COLO829 (cell line): ENCODE measurements around the gene RELL1.

Experiments used
- DNase-seq: peaks from one replicate; pipeline ENCODE4 v3.0.0; 2012; ENCODE audit warnings: low spot score

RELL1 gene, protein sequence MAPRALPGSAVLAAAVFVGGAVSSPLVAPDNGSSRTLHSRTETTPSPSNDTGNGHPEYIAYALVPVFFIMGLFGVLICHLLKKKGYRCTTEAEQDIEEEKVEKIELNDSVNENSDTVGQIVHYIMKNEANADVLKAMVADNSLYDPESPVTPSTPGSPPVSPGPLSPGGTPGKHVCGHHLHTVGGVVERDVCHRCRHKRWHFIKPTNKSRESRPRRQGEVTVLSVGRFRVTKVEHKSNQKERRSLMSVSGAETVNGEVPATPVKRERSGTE

DNA sequence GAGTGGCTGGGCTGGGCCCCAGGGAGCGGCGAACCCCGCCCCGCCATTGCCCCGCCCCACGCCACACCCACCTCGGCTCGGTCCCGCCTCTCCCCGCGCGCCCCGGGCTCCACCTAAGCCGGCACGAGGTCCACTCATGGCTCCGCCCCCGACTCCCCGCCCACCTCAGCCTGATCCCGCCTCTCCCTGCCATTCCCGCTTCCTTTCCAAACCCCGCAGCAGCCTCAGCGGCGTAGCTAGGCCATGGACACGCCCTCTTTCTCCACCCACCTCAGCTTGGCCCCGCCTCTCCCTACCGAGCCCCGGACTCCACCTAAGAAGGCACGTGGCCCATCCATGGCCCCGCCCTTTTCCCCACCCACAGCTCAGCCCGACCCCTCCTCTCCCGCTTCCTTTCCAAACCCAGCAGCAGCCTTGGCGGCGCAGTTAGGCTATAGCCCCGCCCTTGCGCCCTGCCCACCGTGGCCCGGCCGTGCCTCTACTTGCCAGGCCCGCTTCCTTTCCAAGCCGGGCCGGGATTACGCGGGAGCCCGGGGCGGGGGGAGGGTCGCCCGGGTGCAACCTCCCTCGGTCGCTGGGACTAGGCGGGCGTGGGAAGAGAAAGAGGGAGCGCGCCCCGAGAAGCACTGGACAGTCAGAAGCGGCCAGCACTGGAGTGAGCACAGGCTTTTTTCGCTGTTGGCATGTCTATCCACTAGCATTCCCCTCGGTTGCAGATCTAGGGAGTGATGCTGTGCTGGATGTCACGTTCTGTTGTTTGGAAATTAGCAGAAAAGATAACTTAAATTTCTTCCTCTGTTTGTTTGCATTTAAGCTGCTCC, at the start of gene RELL1:
Gene RELL1 (minus strand): TSS at position 4 of the 821 bp plus-strand sequence. CDS start 89 bp downstream, outside the sequence.
- peak; percentile 96 for DNase-seq

DNA sequence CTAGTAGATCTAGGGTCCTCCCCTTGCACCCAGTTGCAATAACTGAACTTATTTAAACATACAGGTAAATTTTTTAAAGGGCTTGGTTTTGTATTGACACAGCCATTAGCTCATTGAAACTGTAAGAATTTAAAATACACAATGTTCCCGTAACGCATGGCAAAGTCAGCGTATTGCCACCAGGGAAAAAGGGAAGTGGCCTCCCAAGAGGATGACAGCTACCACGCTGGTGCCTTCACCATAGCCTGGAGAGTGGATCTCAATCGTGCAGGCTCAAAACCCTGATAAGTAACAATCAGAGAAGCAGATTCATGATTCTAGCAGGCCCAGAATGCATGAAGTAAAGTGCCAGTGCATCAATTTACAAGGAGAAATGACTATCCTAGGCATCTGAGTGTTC, 49.4 kb upstream of the RELL1 start:
- DNase-seq: no peak

DNA sequence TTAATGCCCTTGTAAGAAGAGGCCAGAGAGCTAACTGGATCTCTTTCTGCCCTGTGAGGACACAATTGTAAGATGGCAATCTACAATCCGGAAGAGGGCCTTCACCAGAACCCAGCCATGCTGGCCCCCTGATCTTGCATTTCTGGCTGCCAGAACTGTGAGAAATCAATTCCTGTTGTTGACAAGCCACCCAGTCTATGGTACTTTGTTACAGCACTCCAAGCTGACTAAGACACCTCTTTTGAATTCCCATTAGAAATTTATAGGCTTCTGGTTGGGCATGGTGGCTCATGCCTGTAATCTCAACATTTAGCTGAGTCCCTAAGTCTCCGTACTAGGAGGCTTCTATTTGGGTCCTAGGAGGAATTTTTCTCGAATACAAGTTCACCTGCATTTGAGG, 48.8 kb upstream of the RELL1 start:
- no peak for DNase-seq

DNA sequence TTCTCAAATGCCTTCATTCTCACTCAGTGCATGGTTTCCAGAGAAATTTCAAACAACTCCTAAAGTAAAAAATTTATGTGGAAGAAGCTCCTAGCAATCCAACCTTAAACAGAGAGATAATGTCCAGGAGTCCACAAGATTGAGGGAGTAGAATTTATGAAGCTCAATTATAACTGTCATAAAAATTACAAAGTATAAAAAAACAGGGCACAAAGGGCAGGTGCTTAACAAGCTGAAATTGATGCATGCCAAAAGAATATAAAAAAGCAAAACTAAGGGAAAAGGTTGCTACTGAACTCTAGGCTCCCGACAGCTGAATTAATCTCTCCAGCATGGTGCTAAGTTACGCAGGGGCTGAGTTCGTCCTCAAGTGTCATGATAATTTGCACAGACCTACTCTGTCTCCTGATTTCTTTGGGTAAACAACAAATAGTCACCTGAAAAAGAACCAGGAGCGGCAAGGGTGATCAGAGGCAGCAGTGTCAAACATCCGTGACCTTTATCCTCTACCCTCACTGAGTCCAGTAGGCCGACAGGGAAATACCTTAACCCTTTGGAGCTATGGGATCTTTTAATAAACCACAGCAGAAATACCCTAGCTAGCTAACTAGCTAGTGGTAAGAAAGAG, 47.2 kb upstream of the RELL1 start:
- DNase-seq: no peak

DNA sequence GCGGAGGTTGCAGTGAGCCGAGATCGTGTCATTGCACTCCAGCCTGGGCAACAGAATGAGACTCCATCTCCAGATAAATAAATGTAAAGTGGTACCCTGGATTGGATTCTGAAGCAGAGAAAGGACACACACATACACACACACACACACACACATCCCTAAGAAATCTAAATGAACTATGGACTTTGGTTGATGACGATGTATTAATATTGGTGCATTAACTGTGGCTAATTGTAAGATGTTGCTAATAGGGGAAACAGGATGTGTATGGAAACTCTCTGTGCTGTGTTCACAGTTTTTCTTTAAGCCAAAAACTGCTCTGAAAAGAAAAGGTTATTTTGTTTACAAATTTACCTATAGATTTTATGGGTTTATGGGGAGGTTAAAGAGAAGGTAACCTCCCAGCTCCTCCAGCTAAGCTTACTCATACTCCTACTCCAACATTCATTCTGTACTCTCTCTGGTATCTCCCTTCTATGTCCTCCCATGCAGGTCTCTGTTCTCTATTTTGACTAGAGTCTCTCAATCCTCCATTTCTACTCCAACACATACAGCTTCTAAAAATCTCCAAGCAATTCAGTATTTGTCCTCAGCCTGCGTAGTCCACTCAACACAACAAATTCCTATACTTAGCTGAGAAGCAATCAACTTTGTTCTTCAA, 46.5 kb upstream of the RELL1 start:
- DNase-seq: no peak

DNA sequence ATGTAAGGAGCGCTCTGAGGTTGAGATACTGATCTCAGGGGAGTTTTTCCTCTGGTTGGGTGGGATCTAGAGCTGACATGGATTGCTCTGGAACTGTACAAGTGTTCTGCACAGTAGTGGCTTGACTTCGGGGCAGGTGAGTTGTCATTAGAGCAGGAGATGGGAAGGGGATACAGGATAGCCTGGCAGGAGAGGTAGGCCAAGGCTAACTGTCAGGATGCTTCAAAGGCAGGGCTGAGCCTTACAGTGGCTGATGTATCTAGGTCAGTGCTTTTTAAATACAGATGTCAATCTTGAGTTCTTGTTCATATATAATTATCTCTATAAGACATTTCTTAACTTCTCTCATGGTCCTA, 43.5 kb upstream of the RELL1 start:
- DNase-seq: no peak

DNA sequence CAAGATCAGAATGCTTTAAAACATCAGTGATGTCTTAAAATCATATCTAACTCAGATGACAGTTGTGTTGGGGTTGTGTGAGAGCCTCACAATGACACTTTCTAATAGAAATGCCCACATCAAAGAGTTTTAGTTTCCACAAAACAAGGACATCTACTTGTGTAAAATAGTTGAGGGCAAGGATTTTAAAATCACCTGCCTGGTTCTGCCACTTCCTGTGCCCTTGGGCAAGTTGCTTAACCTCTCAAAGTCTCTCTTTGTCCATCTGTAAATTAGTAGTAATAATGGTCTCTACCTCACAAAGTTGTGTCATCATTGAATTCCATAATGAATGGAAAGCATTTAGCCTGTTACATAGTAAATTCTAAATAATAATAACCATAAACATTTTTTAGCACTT, 41.9 kb upstream of the RELL1 start:
- DNase-seq: no peak

DNA sequence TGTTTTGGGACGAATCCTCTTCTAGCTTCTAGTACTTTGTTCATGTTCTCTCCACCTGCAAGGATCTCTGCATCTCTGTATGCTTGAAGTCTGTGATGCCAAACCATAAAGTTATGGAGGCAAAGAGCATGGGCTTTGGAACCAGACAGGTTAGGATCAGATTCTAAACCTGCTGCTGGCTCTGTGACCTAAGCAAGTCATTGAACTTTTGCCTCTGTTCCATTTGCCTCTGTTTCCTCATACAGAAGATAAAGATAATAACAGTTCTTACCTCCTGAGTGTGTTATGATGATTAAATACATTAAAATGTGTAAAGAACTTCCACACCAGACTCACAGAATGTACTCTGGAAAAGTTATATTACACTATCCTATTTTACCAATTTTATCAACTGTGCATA, 41.5 kb upstream of the RELL1 start:
- no peak for DNase-seq

DNA sequence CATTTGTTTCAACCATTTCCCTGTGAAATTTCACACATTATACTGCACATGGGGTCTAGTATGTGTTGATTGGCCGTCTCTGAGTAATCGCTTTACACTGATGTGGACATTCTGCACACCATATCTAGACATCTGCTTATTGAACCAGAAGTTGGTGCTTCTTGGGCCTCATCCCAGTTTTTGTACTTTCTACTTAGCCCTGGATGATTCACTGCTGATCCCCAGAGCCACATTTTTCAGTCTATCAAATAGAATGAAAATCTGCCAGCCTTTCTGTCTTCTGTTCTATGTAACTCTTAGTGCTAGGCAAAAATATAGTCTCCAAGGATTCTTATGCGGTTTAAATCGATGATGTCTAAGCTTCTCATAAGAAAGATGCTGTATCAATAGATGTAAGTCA, 40.5 kb upstream of the RELL1 start:
- DNase-seq: no peak

DNA sequence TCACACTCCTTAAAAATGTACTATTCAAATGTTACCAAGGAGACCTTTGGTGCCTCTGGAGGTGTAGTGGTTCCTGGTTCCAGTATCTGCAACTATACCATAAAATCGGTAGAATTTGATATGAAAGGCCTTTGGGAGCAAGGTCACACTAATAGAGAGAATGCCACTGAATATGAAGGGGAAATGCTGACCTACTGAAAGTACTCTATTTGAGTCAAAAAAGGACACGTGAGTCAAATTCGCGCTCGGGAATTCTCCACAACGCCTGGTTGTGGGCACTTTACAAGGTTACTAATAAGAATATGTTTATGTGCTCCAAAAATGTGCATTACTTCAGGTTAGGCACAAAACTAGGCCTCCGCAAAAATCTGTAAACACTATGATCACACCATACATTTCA, 39.5 kb upstream of the RELL1 start:
- no peak for DNase-seq

DNA sequence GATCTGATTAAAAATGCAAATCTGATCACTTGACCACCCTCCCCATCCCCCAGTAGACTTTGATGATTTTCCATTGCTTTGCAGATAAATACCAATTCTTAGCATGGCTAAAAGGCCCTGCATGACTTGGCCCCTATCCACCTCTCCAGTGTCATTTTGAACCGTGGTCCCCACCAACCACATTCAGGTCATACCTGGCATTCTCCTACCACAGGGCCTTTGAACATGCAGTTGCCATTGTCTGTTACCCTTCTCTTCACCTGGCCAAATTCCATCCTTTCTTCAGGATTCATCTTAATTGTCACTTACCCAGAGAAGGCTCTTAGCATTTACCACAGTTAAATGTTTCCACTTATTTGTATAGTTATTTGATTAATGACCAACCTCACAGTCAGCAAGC, 36.9 kb upstream of the RELL1 start:
- no peak for DNase-seq

DNA sequence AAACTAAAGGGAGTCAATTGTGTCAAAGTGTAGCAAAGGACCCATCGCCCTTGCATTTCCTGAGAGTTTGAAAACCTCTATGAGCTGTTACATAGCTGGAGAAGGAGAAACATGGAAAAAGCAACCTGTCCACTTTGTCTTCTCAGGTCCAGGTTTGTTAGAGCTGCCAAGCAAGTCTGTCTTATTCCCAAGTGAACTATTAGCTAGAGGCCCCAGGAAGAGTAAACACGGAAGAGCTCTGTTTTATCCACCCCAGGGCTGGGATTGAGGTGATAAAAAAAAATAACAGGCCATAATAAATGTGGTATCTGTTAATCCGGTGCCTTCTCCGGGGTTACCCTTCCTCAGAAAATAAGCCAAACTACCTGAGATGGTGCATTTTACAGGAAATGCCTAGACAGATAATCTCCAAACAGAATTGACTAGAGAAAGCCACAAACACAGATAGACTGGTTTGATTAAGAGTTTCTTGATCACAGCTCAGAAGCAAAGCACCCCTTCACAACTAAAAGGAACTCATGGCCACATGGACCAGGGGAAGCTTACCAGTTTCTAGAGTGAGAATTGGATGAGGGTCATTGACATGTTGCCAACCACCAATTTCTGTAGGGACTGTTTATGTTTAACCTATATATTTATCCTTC, 35.9 kb upstream of the RELL1 start:
- DNase-seq: no peak

DNA sequence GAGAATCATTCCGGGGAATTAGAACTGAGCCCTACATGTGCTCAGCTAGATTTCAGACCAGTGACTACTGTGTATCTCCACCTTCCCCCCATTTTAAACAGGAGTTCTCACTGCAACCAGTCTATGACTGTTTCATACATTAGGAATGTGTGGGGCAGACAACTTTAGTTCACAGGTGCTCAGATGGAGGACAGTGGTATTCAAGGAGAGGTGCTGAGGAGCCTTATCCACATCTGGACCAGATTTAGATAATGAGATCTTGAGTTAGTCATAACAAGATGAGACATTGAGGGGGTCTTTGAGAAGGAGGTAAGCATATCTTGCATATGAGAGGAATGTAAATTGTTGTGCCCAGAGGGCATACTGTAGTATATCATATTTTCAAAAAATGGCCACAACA, 32.8 kb upstream of the RELL1 start:
- DNase-seq: no peak

DNA sequence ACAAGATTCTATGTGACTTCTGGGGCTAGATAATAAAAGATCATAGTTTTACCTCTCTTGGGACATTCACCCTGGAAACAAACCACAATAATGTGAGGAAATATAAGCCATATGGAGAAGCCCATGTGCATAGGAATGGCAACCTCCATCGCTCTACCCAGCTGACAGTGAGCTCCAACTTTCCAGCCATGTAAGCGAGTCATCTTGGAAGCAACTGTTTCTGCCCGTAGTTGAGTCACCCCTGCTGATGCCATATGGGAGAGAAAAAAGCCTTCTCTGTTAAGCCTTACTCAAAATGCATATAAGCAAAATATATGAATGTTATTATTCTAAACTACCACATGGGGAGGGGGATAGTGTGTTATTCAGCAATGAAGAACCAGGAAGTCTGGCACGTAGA, 31.4 kb upstream of the RELL1 start:
- peak; percentile 38 for DNase-seq

DNA sequence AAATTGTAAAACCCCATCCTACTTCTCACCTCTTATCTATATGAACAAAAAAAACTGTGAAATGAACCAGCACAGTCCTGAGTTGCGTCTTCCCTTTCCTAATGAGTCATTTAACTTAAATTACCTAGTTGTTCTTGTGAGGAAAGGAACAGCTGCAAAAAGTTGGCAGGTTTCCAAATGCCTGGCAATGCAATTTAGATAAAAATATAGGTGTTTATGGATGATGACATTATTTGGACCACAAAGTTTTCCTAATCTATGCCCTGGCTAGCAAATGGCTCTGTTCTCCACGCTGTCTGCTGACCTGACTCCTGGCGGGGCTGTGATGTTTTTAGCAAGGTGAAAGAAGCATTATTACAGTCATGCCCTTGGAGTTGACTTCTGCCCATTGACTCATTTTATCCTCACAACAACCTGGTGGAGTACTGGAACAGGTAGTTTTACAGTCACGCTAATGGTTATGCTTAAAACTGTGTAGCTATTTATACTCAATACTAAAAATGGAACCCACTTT, 29.8 kb upstream of the RELL1 start:
- DNase-seq: no peak

DNA sequence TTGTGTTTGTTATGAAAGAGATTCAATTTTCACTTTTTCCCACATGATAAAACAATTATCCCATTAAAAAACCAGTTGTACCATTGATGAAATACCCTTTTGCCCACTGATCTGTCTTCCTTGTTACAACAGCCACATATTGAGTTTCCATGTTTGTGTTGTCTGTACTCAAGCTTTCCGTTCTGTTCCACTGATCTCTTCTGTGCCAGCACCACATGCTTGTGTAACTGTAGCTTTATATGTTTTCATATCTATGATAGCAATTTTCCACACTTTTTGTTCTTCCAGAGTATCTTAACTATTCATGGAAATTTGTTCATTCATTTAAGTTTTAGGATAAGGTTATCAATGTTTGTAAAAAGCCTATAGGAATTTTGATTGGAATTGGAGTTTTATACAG, 24.3 kb upstream of the RELL1 start:
- DNase-seq: no peak

DNA sequence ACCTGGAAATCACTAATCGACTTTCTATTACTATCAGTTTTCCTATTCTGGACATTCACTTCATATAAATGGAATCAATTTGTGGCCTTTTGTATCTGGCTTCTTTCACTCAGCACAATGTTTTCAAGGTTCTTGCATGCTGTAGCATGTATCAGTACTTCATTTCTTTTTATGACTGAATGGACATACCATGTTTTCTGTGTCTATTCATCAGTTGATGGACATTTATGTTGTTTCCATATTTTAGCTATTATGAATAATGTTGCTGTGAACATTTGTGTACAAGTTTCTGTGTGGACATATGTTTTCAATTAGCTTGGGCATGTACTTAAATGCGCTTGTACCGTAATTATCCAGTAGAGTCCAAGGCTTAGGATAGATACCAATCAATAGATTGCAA, 19.9 kb upstream of the RELL1 start:
- no peak for DNase-seq

DNA sequence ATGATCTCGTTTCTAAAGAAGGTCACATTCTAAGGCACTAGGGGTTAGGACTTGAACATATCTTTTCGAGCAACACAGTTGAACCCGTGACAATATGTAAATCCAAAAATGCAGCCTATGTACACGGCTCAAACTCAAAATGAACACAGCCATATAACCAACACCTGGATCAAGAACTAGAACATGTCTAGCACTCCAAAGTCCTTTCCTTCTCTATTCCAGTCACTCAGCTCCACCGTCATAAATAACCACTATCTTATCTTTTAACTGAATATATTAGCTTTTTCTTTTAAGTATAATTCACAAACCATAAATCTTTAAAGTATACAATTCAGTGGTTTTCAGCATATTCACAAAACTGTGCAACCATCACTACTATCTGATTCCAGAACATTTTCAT, 19.4 kb upstream of the RELL1 start:
- DNase-seq: no peak

DNA sequence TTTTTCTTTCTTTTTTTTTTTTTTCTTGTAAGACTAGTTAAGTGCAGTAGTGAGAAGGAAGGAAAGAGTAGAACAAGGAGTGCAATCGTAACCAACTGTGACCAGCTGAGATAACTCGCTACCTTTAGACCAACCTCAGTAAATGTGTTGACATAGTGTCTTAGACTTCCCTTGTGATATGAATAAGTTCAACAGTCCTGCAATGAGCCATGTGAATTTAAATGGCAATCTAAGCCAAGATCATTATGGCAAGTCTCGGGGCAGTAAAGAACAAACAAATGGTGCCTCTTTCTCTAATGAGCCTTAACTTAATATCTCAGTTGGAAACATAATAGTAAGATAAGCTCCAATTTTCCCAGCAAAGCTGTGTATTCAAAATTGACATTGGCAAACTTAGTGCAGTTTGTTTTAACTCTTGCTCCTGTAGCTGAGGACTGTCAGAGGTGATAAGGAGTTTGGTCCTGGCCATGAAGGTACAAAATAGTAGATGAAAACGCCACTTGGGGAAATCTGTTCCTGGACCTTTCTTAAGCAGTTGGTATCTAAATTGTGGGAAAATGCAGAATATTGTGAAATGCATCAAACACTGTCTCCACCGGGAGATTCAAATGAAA, 13.8 kb upstream of the RELL1 start:
- no peak for DNase-seq

DNA sequence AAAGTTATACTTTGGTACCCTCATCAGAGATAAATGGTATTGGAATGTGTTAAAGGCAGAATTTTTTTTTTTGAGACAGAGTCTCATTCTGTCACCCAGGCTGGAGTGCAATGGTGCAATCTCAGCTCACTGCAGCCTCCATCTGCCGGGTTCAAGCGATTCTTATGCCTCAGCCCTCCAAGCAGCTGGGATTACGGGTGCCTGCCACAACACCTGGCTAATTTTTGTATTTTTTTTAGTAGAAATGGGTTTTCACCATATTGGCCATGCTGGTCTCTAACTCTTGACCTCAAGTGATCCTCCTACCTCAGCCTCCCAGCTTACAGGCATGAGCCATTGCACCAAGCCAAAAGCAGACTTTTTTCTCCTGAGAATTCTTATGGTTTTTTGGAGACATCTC, 11.4 kb upstream of the RELL1 start:
- no peak for DNase-seq

DNA sequence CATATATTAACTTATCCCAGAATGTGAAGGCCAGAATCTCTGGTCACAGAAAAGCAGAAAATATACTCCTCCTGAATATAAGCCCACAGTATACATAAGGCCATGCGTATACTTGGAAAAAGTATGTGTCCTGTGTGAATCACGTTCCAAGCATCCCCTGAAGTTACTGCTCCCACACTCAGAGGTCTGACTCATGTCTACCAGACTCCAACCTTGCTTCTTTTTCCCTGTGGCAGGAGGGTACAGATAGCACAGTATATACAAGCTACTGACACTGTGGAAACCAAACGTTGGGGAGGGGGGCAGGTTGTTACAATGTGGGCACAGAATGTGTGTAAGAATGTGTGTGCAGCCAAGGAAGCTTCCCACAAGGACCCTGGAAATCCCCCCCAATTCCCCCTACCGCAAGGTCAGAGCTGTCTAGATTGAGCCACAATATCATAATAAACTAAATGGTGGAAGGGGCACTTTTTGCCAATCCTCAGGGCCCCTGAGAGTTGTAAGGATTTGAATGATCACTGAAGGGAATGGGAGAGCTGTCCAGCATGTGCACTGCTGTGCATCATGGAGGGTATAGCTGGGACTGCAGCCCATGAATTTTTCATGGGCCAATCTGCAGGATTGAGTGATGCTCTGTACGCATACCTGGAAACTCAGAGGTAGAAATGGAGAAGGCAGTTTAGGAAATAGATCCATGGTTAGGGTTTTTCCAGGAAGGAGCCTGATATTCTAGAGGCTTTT, 7.4 kb upstream of the RELL1 start:
- DNase-seq: no peak
